MM.1S (cell line): ENCODE results near the gene SPINK14.

Experiments
- DNase-seq: peaks from one replicate; pipeline ENCODE4 v3.0.0-alpha.2; 2015
- H2AFZ ChIP-seq: fragments of 300-600 bp; sonication (generic); 2 replicates; pipeline ENCODE4 v1.6.0; 2016; ENCODE audit warnings: antibody characterized with exemption, low read length
- H3F3A ChIP-seq: fragments of 300-600 bp; sonication (generic); 2 replicates; pipeline ENCODE4 v1.6.1; 2016; ENCODE audit warnings: mild to moderate bottlenecking, antibody characterized with exemption, low read length, moderate library complexity, mixed read lengths; ENCODE audit not compliant: insufficient read depth
- H3K27ac ChIP-seq: fragments of 300-600 bp; sonication (generic); 2 replicates; pipeline ENCODE4 v1.5.1; 2016; ENCODE audit warnings: mild to moderate bottlenecking, low read length
- H3K27me3 ChIP-seq: fragments of 300-600 bp; sonication (generic); replicated peaks from 2 replicates; pipeline ENCODE4 v1.6.0; 2016; ENCODE audit warnings: low read length; ENCODE audit not compliant: insufficient read depth
- H3K36me3 ChIP-seq: fragments of 300-600 bp; sonication (generic); replicated peaks from 2 replicates; pipeline ENCODE4 v1.6.1; 2016; ENCODE audit warnings: mild to moderate bottlenecking, low read length, mixed read lengths; ENCODE audit not compliant: insufficient read depth
- H3K4me1 ChIP-seq: fragments of 300-600 bp; sonication (generic); 2 replicates; pipeline ENCODE4 v1.6.1; 2016; ENCODE audit warnings: low read length, mixed read lengths
- H3K4me2 ChIP-seq: fragments of 300-600 bp; sonication (generic); 2 replicates; pipeline ENCODE4 v1.6.0; 2016; ENCODE audit warnings: low read depth, low read length
- H3K4me3 ChIP-seq: fragments of 300-600 bp; sonication (generic); 2 replicates; pipeline ENCODE4 v1.5.1; 2016; ENCODE audit warnings: low read length, mixed read lengths
- H3K79me2 ChIP-seq: fragments of 300-600 bp; sonication (generic); 2 replicates; pipeline ENCODE4 v1.6.1; 2016; ENCODE audit warnings: mixed run types, low read length, mixed read lengths
- H3K9ac ChIP-seq: fragments of 300-600 bp; sonication (generic); 2 replicates; pipeline ENCODE4 v1.6.1; 2016; ENCODE audit warnings: low read length, mixed read lengths
- H3K9me2 ChIP-seq: fragments of 300-600 bp; sonication (generic); replicated peaks from 2 replicates; pipeline ENCODE4 v1.6.1; 2016; ENCODE audit warnings: mild to moderate bottlenecking, low read length, mixed read lengths; ENCODE audit not compliant: insufficient read depth
- H3K9me3 ChIP-seq: fragments of 300-600 bp; sonication (generic); replicated peaks from 2 replicates; pipeline ENCODE4 v1.6.1; 2016; ENCODE audit warnings: mild to moderate bottlenecking, low read length, mixed read lengths; ENCODE audit not compliant: insufficient read depth
- H4K20me1 ChIP-seq: fragments of 300-600 bp; sonication (generic); 2 replicates; pipeline ENCODE4 v1.6.1; 2016; ENCODE audit warnings: mild to moderate bottlenecking, low read length, moderate library complexity, mixed read lengths; ENCODE audit not compliant: insufficient read depth
- EZH2 ChIP-seq: fragments of 300-600 bp; sonication (generic); optimal IDR thresholded peaks from 2 replicates; pipeline ENCODE3; 2017; ENCODE audit warnings: low read depth, mild to moderate bottlenecking, antibody characterized with exemption, low read length, mixed read lengths
- EZH2phosphoT487 ChIP-seq: fragments of 300-600 bp; sonication (generic); IDR thresholded peaks from 2 replicates; pipeline ENCODE4 v1.6.1; 2018; ENCODE audit warnings: antibody characterized with exemption, low read length
- TF ChIP-seq, protein P1 (sequence below): fragments of 300-600 bp; sonication (generic); IDR thresholded peaks from 2 replicates; pipeline ENCODE4 v1.5.1; 2016; ENCODE audit warnings: antibody characterized with exemption, low read length, mixed read lengths

Gene SPINK14, protein sequence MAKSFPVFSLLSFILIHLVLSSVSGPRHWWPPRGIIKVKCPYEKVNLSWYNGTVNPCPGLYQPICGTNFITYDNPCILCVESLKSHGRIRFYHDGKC

DNA sequence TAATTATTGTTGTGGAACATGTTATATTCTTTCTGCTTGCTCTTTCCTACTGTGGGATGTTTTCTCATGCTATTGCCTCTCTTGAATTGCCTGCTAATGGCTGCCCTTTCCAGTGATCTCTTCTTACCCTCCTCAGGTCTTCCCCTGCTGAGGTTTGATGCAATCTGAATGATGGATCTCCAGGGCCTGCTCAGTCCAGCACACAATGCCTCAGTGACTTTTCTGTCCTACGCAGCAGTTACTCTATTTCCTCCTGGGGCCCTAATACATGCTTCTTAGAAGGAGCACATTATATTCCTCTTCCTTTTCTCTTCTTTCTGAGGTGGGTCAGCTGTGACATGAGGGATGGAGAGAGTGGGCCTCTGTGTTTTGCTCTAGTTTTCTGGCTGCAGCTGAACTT lies at the start of gene SPINK14:
Gene SPINK14 (plus strand): TSS at position 301 of the 400 bp plus-strand sequence. CDS start 1,187 bp downstream, outside the sequence.
- Histone ChIP-seq H3K9ac (no peak within 1 kb of the TSS), H3K27ac (no peak within 1 kb of the TSS), H3K9me2 (no peaks in the 10 kb centered on the region), H3F3A (no peaks in the 10 kb centered on the region), H3K4me2 (no peak within 1 kb of the TSS), H3K9me3 (no peaks in the 10 kb centered on the region), H3K79me2 (no peaks in the 10 kb centered on the region), H4K20me1 (no peaks in the 10 kb centered on the region), H3K27me3 (no peaks in the 10 kb centered on the region), H3K4me3 (no peak within 1 kb of the TSS), H3K36me3 (no peaks in the 10 kb centered on the region), H3K4me1 (no peaks in the 10 kb centered on the region; the same call in 1 of the 2 replicates), H2AFZ (no peak within 1 kb of the TSS)
- TF ChIP-seq EZH2 (no peak), EZH2phosphoT487 (no peak)
- TF ChIP-seq, protein P1, sequence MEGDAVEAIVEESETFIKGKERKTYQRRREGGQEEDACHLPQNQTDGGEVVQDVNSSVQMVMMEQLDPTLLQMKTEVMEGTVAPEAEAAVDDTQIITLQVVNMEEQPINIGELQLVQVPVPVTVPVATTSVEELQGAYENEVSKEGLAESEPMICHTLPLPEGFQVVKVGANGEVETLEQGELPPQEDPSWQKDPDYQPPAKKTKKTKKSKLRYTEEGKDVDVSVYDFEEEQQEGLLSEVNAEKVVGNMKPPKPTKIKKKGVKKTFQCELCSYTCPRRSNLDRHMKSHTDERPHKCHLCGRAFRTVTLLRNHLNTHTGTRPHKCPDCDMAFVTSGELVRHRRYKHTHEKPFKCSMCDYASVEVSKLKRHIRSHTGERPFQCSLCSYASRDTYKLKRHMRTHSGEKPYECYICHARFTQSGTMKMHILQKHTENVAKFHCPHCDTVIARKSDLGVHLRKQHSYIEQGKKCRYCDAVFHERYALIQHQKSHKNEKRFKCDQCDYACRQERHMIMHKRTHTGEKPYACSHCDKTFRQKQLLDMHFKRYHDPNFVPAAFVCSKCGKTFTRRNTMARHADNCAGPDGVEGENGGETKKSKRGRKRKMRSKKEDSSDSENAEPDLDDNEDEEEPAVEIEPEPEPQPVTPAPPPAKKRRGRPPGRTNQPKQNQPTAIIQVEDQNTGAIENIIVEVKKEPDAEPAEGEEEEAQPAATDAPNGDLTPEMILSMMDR, result no peak
- DNase-seq, result no peak

DNA sequence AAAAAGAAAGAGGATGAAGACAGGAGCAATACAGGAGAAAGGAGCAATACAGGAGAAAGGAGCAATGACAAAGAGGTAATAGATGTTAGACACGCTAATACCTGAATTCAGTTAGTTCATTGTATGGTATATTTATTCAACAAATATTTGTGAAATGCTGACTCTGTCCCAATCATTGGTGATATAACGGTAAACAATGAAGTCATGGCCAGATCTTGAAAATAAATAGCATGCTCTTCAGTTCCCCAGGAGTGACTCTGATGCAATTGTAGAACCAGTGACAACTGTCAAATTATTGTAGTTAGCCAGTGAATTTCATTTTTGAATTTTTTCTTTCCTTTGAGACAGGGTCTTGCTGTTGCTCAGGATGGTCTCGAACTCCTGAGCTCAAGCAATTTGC lies 48.0 kb upstream of the SPINK14 start:
- Histone ChIP-seq H3K27ac (no peak overlapping the region), H3K4me2 (no peak overlapping the region), H3F3A (no peaks in the 10 kb centered on the region), H3K9me3 (no peaks in the 10 kb centered on the region), H3K27me3 (no peaks in the 10 kb centered on the region), H3K36me3 (no peaks in the 10 kb centered on the region), H4K20me1 (no peaks in the 10 kb centered on the region), H3K9ac (no peak overlapping the region), H3K4me1 (no peaks in the 10 kb centered on the region), H2AFZ (no peak overlapping the region), H3K4me3 (no peak overlapping the region), H3K9me2 (no peaks in the 10 kb centered on the region), H3K79me2 (no peaks in the 10 kb centered on the region)
- DNase-seq, result no peak
- TF ChIP-seq EZH2phosphoT487, result no peak

DNA sequence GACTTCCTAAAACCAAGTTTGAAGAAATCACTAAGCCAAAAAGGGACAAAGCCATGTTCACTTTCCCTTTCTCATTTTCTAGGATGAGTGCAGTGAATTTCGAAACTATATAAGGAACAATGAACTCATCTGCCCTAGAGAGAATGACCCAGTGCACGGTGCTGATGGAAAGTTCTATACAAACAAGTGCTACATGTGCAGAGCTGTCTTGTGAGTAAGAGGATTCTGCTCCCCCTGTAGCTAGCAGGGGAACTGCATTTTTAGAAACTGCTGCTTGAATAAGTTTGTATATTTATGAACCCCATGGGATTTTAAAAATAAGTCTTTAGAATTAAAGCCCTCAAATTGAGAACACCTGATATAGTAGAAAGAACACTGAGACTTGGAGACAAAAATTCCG lies 42.7 kb upstream of the SPINK14 start:
- Histone ChIP-seq H2AFZ (no peak overlapping the region), H3K4me3 (no peak overlapping the region), H3K9me2 (no peaks in the 10 kb centered on the region), H3F3A (no peaks in the 10 kb centered on the region), H4K20me1 (no peaks in the 10 kb centered on the region), H3K9ac (no peak overlapping the region), H3K79me2 (no peaks in the 10 kb centered on the region), H3K4me2 (no peak overlapping the region), H3K36me3 (no peaks in the 10 kb centered on the region), H3K27ac (no peak overlapping the region), H3K4me1 (no peaks in the 10 kb centered on the region), H3K9me3 (no peaks in the 10 kb centered on the region), H3K27me3 (no peaks in the 10 kb centered on the region)
- DNase-seq, result no peak
- TF ChIP-seq EZH2 (no peak), EZH2phosphoT487 (no peak)
- TF ChIP-seq, protein P1, result peak; percentile 36
